H1 (cell line): ENCODE data around the gene ERCC3. TPM values are rescaled to one million over a fixed set of nuclear protein-coding genes. Genes with fewer than 3 reads are reported as not detected.

Experiments used
- CTCF ChIA-PET: fragments of 300-600 bp; sonication (Branson Sonifier 250); formaldehyde crosslinking; loops from one replicate; lab custom pipeline; 2021; ENCODE audit not compliant: partially characterized antibody; lab: Charles Lee
- POLR2A ChIA-PET: fragments of 300-600 bp; sonication (Branson Sonifier 250); formaldehyde crosslinking; loops from one replicate; lab custom pipeline; 2021; ENCODE audit warnings: inconsistent platforms; ENCODE audit not compliant: partially characterized antibody; lab: Charles Lee
- DNase-seq, 2 experiments: peaks; one replicate each; pipeline versions ENCODE4 v3.0.0 to v3.0.0-alpha.2; 2010 to 2022; ENCODE audit warnings: low spot score in 2 of 2, low read depth in 1 of 2, mixed read lengths in 1 of 2
- FAIRE-seq: peaks from 2 replicates; lab custom pipeline; 2011; peaks lifted over from hg19 to GRCh38; lab: Jason Lieb, UNC
- H2AFZ ChIP-seq: 2 replicates; pipeline ENCODE4 v1.8.1; 2012; ENCODE audit warnings: low read length, inconsistent platforms
- H2AK5ac ChIP-seq: 2 replicates; pipeline ENCODE4 v1.6.1; 2013; ENCODE audit warnings: low read depth, low read length
- H2BK120ac ChIP-seq: replicated peaks from 2 replicates; pipeline ENCODE3; 2013; ENCODE audit warnings: low read depth, low read length, inconsistent platforms
- H2BK12ac ChIP-seq: 2 replicates; pipeline ENCODE4 v1.6.1; 2013; ENCODE audit warnings: low read depth, low read length
- H2BK15ac ChIP-seq: 2 replicates; pipeline ENCODE4 v1.6.1; 2013; ENCODE audit warnings: low read length
- H2BK20ac ChIP-seq: 2 replicates; pipeline ENCODE4 v1.6.1; 2013; ENCODE audit warnings: low read length
- H2BK5ac ChIP-seq: 2 replicates; pipeline ENCODE4 v1.6.1; 2013; ENCODE audit warnings: low read depth, low read length
- H3K14ac ChIP-seq: 2 replicates; pipeline ENCODE4 v1.6.1; 2013; ENCODE audit warnings: inconsistent platforms; ENCODE audit not compliant: insufficient read length
- H3K18ac ChIP-seq: 2 replicates; pipeline ENCODE4 v1.6.1; 2013; ENCODE audit warnings: low read length; ENCODE audit errors: extremely low read depth
- H3K23ac ChIP-seq: 2 replicates; pipeline ENCODE4 v1.6.1; 2013; ENCODE audit warnings: inconsistent platforms; ENCODE audit not compliant: insufficient read length
- H3K23me2 ChIP-seq: 2 replicates; pipeline ENCODE4 v1.6.1; 2013; ENCODE audit warnings: low read depth, low read length
- H3K27ac ChIP-seq: 2 replicates; pipeline ENCODE4 v1.6.1; 2011; ENCODE audit warnings: low read depth, low read length, inconsistent platforms
- H3K27me3 ChIP-seq, 4 experiments: replicated peaks in 1 of 4; 1 replicate in 1 of 4; 2 replicates in 3 of 4; pipeline versions ENCODE4 v1.6.1 to v1.8.1; 2011 to 2013; ENCODE audit warnings: low read length in 3 of 4, mild to moderate bottlenecking in 3 of 4, inconsistent platforms in 2 of 4, mixed read lengths in 2 of 4, moderate library complexity in 1 of 4; ENCODE audit not compliant: control insufficient read depth in 3 of 4, insufficient read depth in 3 of 4; ENCODE audit errors: extremely low read depth in 1 of 4
- H3K36me3 ChIP-seq, 4 experiments: 2 replicates each; pipeline versions ENCODE4 v1.6.1 to v1.8.1; 2011 to 2013; ENCODE audit warnings: mild to moderate bottlenecking in 4 of 4, low read length in 3 of 4, moderate library complexity in 2 of 4, control low read depth in 1 of 4, inconsistent platforms in 1 of 4; ENCODE audit not compliant: insufficient read depth in 4 of 4, control insufficient read depth in 2 of 4
- H3K4ac ChIP-seq: replicated peaks from 2 replicates; pipeline ENCODE3; 2013; ENCODE audit warnings: low read length, low read depth, mixed read lengths, inconsistent platforms; ENCODE audit not compliant: insufficient read length
- H3K4me1 ChIP-seq, 4 experiments: replicated peaks in 1 of 4; 1 replicate in 1 of 4; 2 replicates in 3 of 4; pipeline versions ENCODE4 v1.6.1 to v1.8.1; 2011 to 2013; ENCODE audit warnings: low read length in 3 of 4, inconsistent platforms in 2 of 4, mixed read lengths in 1 of 4; ENCODE audit not compliant: insufficient read depth in 4 of 4, control insufficient read depth in 3 of 4
- H3K4me2 ChIP-seq, 2 experiments: 2 replicates each; pipeline versions ENCODE4 v1.6.1 to v1.8.1; 2011 to 2013; ENCODE audit warnings: low read depth in 2 of 2, low read length in 2 of 2, control low read depth in 1 of 2, inconsistent platforms in 1 of 2, mild to moderate bottlenecking in 1 of 2; ENCODE audit not compliant: insufficient read depth in 1 of 2
- H3K4me3 ChIP-seq, 4 experiments: fragments of 200-600, 300-600 bp in 1 of 4; sonication (generic), shearing (Covaris generic), sonication (Bioruptor Twin) in 1 of 4; 2 replicates each; pipeline versions ENCODE4 v1.5.1 to v1.8.1; 2011 to 2016; ENCODE audit warnings: low read length in 4 of 4, low read depth in 3 of 4, control low read depth in 2 of 4, inconsistent platforms in 2 of 4, mild to moderate bottlenecking in 2 of 4, mixed read lengths in 1 of 4, moderate library complexity in 1 of 4; ENCODE audit not compliant: insufficient read depth in 2 of 4; ENCODE audit errors: extremely low read depth in 1 of 4
- H3K56ac ChIP-seq: replicated peaks from 2 replicates; pipeline ENCODE3; 2013; ENCODE audit warnings: low read depth, mild to moderate bottlenecking, mixed read lengths, low read length, inconsistent platforms; ENCODE audit not compliant: insufficient read length
- H3K79me1 ChIP-seq: 2 replicates; pipeline ENCODE4 v1.6.1; 2013; ENCODE audit warnings: low read depth, low read length, control low read depth
- H3K79me2 ChIP-seq, 2 experiments: 2 replicates each; pipeline versions ENCODE4 v1.6.1 to v1.8.1; 2012 to 2013; ENCODE audit warnings: low read length in 2 of 2, mild to moderate bottlenecking in 2 of 2, inconsistent platforms in 1 of 2; ENCODE audit not compliant: insufficient read depth in 2 of 2, control insufficient read depth in 1 of 2
- H3K9ac ChIP-seq, 4 experiments: replicated peaks in 1 of 4; 1 replicate in 1 of 4; 2 replicates in 3 of 4; pipeline versions ENCODE4 v1.6.1 to v1.8.1; 2011 to 2013; ENCODE audit warnings: low read depth in 3 of 4, low read length in 3 of 4, control low read depth in 2 of 4, mild to moderate bottlenecking in 2 of 4, moderate library complexity in 2 of 4, inconsistent platforms in 1 of 4; ENCODE audit errors: extremely low read depth in 1 of 4
- H3K9me3 ChIP-seq, 2 experiments: 2 replicates each; pipeline versions ENCODE4 v1.6.1 to v1.8.1; 2012 to 2013; ENCODE audit warnings: mild to moderate bottlenecking in 2 of 2, moderate library complexity in 2 of 2, control low read depth in 1 of 2, inconsistent platforms in 1 of 2, low read depth in 1 of 2, low read length in 1 of 2, mixed read lengths in 1 of 2; ENCODE audit not compliant: insufficient read depth in 2 of 2
- H4K20me1 ChIP-seq, 2 experiments: replicated peaks in 1 of 2; 2 replicates each; pipeline versions ENCODE3 to v1.8.1; 2011 to 2013; ENCODE audit warnings: inconsistent platforms in 2 of 2, low read length in 2 of 2, mild to moderate bottlenecking in 1 of 2; ENCODE audit not compliant: insufficient read depth in 2 of 2, control insufficient read depth in 1 of 2
- H4K5ac ChIP-seq: 2 replicates; pipeline ENCODE4 v1.6.1; 2013; ENCODE audit warnings: low read length, low read depth, mixed read lengths, inconsistent platforms; ENCODE audit not compliant: insufficient read length
- H4K8ac ChIP-seq: 2 replicates; pipeline ENCODE4 v1.8.0; 2013; ENCODE audit warnings: mild to moderate bottlenecking, moderate library complexity, low read length, inconsistent platforms; ENCODE audit not compliant: insufficient read depth; ENCODE audit errors: extremely low read depth
- H4K91ac ChIP-seq: replicated peaks from 2 replicates; pipeline ENCODE3; 2013; ENCODE audit warnings: low read length, mixed read lengths, inconsistent platforms; ENCODE audit not compliant: insufficient read length
- ASH2L ChIP-seq: fragments of 200-600, 300-600 bp; sonication (generic); IDR thresholded peaks from one replicate; pipeline ENCODE4 v1.7.1; 2017; ENCODE audit warnings: low read length
- BACH1 ChIP-seq: IDR thresholded peaks from 2 replicates; pipeline ENCODE4 v1.6.1; 2012; ENCODE audit warnings: low read length, improper control_type of control experiment
- BCL11A ChIP-seq, 2 experiments: IDR thresholded peaks; one replicate each; pipeline ENCODE4 v1.6.1; 2011; ENCODE audit warnings: low read depth in 2 of 2, low read length in 2 of 2, mild to moderate bottlenecking in 2 of 2
- CBX5 ChIP-seq: fragments of 300-800, 300-1000 bp; sonication (generic); IDR thresholded peaks from 2 replicates; pipeline ENCODE4 v1.7.1; 2016; ENCODE audit warnings: antibody characterized with exemption, low read length, low read depth
- CEBPB ChIP-seq: IDR thresholded peaks from 2 replicates; pipeline ENCODE4 v1.6.1; 2012; ENCODE audit warnings: low read depth, low read length
- E2F6 ChIP-seq: IDR thresholded peaks from 2 replicates; pipeline ENCODE4 v1.6.1; 2012; ENCODE audit warnings: inconsistent platforms
- TAF1 ChIP-seq: IDR thresholded peaks from 2 replicates; pipeline ENCODE4 v1.6.1; 2011; ENCODE audit warnings: mild to moderate bottlenecking, low read depth, low read length
- WGBS, 2 experiments: shearing (Covaris generic) in 1 of 2; methylation state at CpG; one replicate each; pipeline versions ENCODE4 v1.1.6 to v1.1.7; 2013 to 2015; ENCODE audit warnings: low lambda C conversion rate in 2 of 2, mixed read lengths in 2 of 2, inconsistent platforms in 1 of 2, low coverage in 1 of 2, missing lambda C conversion rate in 1 of 2; ENCODE audit not compliant: insufficient replicate concordance in 2 of 2, insufficient coverage in 1 of 2, insufficient read length in 1 of 2; ENCODE audit errors: extremely low coverage in 1 of 2, missing lambda C conversion rate in 1 of 2; 5-methylcytosine and 5-hydroxymethylcytosine counted together
- polyA plus RNA-seq, 7 experiments: library from polyadenylated mRNA; depleted of rRNA in 3 of 7; stranded (reverse) in 5 of 7; unstranded in 2 of 7; fragments of >200 nt in 5 of 7; fragments of 200-250 nt in 2 of 7; gene quantifications; 1 replicate in 5 of 7; 2 replicates in 1 of 7; 4 replicates in 1 of 7; pipeline versions ENCODE4 v1.2.1 to v1.2.3, GENCODE V29; 2011 to 2013; ENCODE audit warnings: missing spikeins in 2 of 7, mixed read lengths in 2 of 7
- total RNA-seq: library from RNA; stranded (reverse); fragmentation: NEBNext Ultra II Directional; extraction: Animal tissue kit (Norgen Biotek cat#: 25700); gene quantifications from 2 replicates; pipeline ENCODE4 v1.2.1, GENCODE V29; 2021
- TF ChIP-seq, protein P1 (sequence below): IDR thresholded peaks from 2 replicates; pipeline ENCODE4 v1.6.1; 2012; ENCODE audit warnings: inconsistent platforms

Gene ERCC3
- total and polyA plus RNA-seq, 2 of the 8 experiments (the other 6 are each of a cell fraction or from before 2014, with no cell fraction given): 41.8 to 48.9 TPM

GRCh38 chr2:127217470-127218325 lies 76.2 kb downstream of the ERCC3 start:
- no peak for FAIRE-seq
- DNase-seq: no peak
- peak overlapping the region; percentile 19; the same call in 1 of the 2 replicates for H3K18ac ChIP-seq
- TF ChIP-seq CEBPB (no peak), BACH1 (no peak), ASH2L (no peak), CBX5 (no peak), BCL11A (IDR thresholded peaks at IDR 0.05; ENCODE audit: low read depth in 2 of 2, low read length in 2 of 2) (no peak), TAF1 (no peak), E2F6 (peak; percentile 77)
- TF ChIP-seq, protein P1, sequence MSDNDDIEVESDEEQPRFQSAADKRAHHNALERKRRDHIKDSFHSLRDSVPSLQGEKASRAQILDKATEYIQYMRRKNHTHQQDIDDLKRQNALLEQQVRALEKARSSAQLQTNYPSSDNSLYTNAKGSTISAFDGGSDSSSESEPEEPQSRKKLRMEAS: 0 out of 2 replicates have a peak, but pooled peaks have one; percentile 7
- H2BK120ac ChIP-seq: no peak overlapping the region
- no peak overlapping the region for H3K56ac ChIP-seq
- H3K27me3 ChIP-seq: peaks cover 0 to 17% (median 8%) of the 10 kb centered on the region in 4 experiments; a peak in 5 of 7 replicates
- no peaks in the 10 kb centered on the region for H4K20me1 ChIP-seq
- no peak overlapping the region for H3K27ac ChIP-seq
- no peak overlapping the region for H2BK5ac ChIP-seq
- peak overlapping the region in 3 of 4 experiments; percentile 7 to 97 (median 53); a peak in 3 of 8 replicates for H3K4me3 ChIP-seq
- no peak overlapping the region for H2BK12ac ChIP-seq
- H3K4me1 ChIP-seq: peaks cover 0 to 7% (median 4%) of the 10 kb centered on the region in 4 experiments; a peak in 5 of 7 replicates
- POLR2A ChIA-PET: interaction anchor here (0.7 to 1.5 kb wide), 3 partner anchors 9 to 234 kb away, joined by 3 to 4 read pairs (median 3); no protein-coding TSS in a partner anchor
- no peak overlapping the region for H4K91ac ChIP-seq
- no peak overlapping the region for H4K8ac ChIP-seq
- peak overlapping the region; percentile 95 for H2BK15ac ChIP-seq
- no peak overlapping the region for H4K5ac ChIP-seq
- H3K9me3 ChIP-seq: no peaks in the 10 kb centered on the region
- H3K79me2 ChIP-seq: 0 out of 4 replicates have a peak, but pooled peaks cover 0 to 4% of the 10 kb centered on the region in 2 experiments
- no peaks in the 10 kb centered on the region for H3K36me3 ChIP-seq
- H3K14ac ChIP-seq: no peak overlapping the region
- H3K23me2 ChIP-seq: peaks cover 20% of the 10 kb centered on the region
- H3K79me1 ChIP-seq: no peaks in the 10 kb centered on the region
- H3K4me2 ChIP-seq: peak overlapping the region; percentile 96 to 98
- H2AK5ac ChIP-seq: no peak overlapping the region
- CTCF ChIA-PET: interaction anchor here (0.7 to 2.6 kb wide), 6 partner anchors 9 to 165 kb away, joined by 3 to 13 read pairs (median 4); no protein-coding TSS in a partner anchor
- H3K4ac ChIP-seq: peak overlapping the region; percentile 6
- no peak overlapping the region for H3K23ac ChIP-seq
- peak overlapping the region; percentile 13; the same call in 1 of the 2 replicates for H2BK20ac ChIP-seq
- 50% methylated on average over 14 of the region's 14 CpGs; no CpG with 5 or more reads in 1 of the 2 experiments for WGBS, 2 experiments
- no peak overlapping the region for H3K9ac ChIP-seq
- no peak overlapping the region for H2AFZ ChIP-seq
